Esophagus muscularis mucosa (tissue), 4 donors: ENCODE data around the gene MOCS1. TPM values are rescaled to one million over a fixed set of nuclear protein-coding genes. Genes with fewer than 3 reads are reported as not detected.
A peak's percentile ranks its signal among the peaks of the same experiment; 100 is the strongest.

Source experiments
- DNase-seq: peaks from one replicate; pipeline ENCODE4 v3.0.0-alpha.2; 2017; ENCODE audit errors: extremely low spot score
- H3K27ac ChIP-seq, 4 donors: fragments of 200-600 bp; sonication (generic); replicated peaks in 1 of 4; 1 replicate in 3 of 4; 2 replicates in 1 of 4; pipeline ENCODE4 v1.5.1; 2016 to 2019; ENCODE audit warnings: mild to moderate bottlenecking in 1 of 4
- H3K27me3 ChIP-seq, 4 donors: fragments of 200-600 bp; sonication (generic); one replicate each; pipeline versions ENCODE4 v1.5.1 to v1.6.0; 2016 to 2019
- H3K36me3 ChIP-seq, 4 donors: fragments of 200-600 bp; sonication (generic); one replicate each; pipeline ENCODE4 v1.5.1; 2016 to 2019
- H3K4me1 ChIP-seq, 4 donors: fragments of 200-600 bp; sonication (generic); one replicate each; pipeline ENCODE4 v1.5.1; 2016 to 2019
- H3K4me3 ChIP-seq, 4 donors: fragments of 200-600 bp; sonication (generic); 1 replicate in 2 of 4; 2 replicates in 2 of 4; pipeline ENCODE4 v1.5.1; 2016 to 2019; ENCODE audit warnings: mild to moderate bottlenecking in 4 of 4, moderate library complexity in 1 of 4
- H3K9me3 ChIP-seq, 4 donors: fragments of 200-600 bp; sonication (generic); 1 replicate in 3 of 4; 2 replicates in 1 of 4; pipeline ENCODE4 v1.5.1; 2016 to 2019
- EP300 ChIP-seq: sonication (generic); formaldehyde crosslinking; IDR thresholded peaks from one replicate; pipeline ENCODE4 v1.6.1; 2017; ENCODE audit warnings: antibody characterized with exemption
- POLR2A ChIP-seq: fragments of 450-650 bp; IDR thresholded peaks from one replicate; pipeline ENCODE4 v1.6.1; 2017; ENCODE audit warnings: antibody characterized with exemption, moderate library complexity, mild to moderate bottlenecking, low read depth
- POLR2AphosphoS5 ChIP-seq, 2 donors: sonication (generic); formaldehyde crosslinking; IDR thresholded peaks; one replicate each; pipeline ENCODE4 v1.6.1; 2017; ENCODE audit warnings: antibody characterized with exemption in 2 of 2
- WGBS: methylation state at CpG from one replicate; pipeline ENCODE4 v1.1.5; 2018; 5-methylcytosine and 5-hydroxymethylcytosine counted together
- intact Hi-C: fragments of 100-400 bp; cut with DNase I; formaldehyde crosslinking; loops from one replicate; pipeline ENCODE4 v1.15.1; 2023
- total RNA-seq, 4 donors: library from RNA; depleted of rRNA; stranded (reverse); fragments of >200 nt; gene quantifications; one replicate each; pipeline versions ENCODE4 v1.1.0 to v1.2.1, GENCODE V29; 2016
- TF ChIP-seq, protein P1 (sequence below), 3 experiments: fragments of 200-600 bp in 2 of 3; fragments of 450-650 bp in 1 of 3; sonication (generic) in 2 of 3; IDR thresholded peaks; one replicate each; pipeline ENCODE4 v1.5.1; 2017 to 2019; ENCODE audit warnings: antibody characterized with exemption in 3 of 3, mild to moderate bottlenecking in 2 of 3, moderate library complexity in 1 of 3

The MOCS1 gene
- total RNA-seq, 4 donors from 2014 or later, result 19.1 to 37.3 (median 28.0) TPM

DNA sequence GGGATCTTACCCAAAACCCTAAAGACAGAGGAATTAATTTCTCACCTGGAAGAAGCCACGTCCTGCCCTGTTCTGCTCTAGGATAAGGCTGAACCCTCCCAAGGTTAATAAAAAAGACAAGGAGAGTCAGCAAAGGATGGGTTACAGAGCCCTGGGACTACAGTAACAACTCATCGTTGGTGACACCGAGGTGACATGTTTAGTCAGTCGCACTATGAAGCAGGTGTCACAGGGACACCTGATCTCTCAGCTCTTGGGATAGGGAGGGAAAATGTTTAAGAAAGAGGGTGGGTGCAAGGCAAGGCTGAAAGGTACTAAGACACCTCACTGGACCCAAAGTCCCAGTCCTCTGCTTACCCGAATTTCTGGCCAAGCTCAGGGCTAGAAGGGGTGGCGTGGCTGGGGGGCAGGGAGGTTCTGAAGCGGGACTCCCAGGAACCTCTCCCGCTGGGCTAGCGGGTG, 562 bp downstream of the MOCS1 start:
- Histone ChIP-seq H3K4me1 (peaks cover 40 to 62% (median 55%) of the 10 kb centered on the region in 4 donors), H3K9me3 (no peaks in the 10 kb centered on the region), H3K27me3 (no peaks in the 10 kb centered on the region), H3K36me3 (no peaks in the 10 kb centered on the region), H3K27ac (peak overlapping the region; percentile 81 to 91 (median 88)), H3K4me3 (peak overlapping the region; percentile 71 to 89 (median 82))
- 19% methylated on average over 9 of the region's 9 CpGs for WGBS
- TF ChIP-seq EP300 (no peak), POLR2A (no peak), POLR2AphosphoS5 (IDR thresholded peaks at IDR 0.05) (no peak)
- TF ChIP-seq, protein P1, sequence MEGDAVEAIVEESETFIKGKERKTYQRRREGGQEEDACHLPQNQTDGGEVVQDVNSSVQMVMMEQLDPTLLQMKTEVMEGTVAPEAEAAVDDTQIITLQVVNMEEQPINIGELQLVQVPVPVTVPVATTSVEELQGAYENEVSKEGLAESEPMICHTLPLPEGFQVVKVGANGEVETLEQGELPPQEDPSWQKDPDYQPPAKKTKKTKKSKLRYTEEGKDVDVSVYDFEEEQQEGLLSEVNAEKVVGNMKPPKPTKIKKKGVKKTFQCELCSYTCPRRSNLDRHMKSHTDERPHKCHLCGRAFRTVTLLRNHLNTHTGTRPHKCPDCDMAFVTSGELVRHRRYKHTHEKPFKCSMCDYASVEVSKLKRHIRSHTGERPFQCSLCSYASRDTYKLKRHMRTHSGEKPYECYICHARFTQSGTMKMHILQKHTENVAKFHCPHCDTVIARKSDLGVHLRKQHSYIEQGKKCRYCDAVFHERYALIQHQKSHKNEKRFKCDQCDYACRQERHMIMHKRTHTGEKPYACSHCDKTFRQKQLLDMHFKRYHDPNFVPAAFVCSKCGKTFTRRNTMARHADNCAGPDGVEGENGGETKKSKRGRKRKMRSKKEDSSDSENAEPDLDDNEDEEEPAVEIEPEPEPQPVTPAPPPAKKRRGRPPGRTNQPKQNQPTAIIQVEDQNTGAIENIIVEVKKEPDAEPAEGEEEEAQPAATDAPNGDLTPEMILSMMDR (IDR thresholded peaks at IDR 0.05), result no peak
- no peak for DNase-seq
- intact Hi-C loops, result no loop called here

DNA sequence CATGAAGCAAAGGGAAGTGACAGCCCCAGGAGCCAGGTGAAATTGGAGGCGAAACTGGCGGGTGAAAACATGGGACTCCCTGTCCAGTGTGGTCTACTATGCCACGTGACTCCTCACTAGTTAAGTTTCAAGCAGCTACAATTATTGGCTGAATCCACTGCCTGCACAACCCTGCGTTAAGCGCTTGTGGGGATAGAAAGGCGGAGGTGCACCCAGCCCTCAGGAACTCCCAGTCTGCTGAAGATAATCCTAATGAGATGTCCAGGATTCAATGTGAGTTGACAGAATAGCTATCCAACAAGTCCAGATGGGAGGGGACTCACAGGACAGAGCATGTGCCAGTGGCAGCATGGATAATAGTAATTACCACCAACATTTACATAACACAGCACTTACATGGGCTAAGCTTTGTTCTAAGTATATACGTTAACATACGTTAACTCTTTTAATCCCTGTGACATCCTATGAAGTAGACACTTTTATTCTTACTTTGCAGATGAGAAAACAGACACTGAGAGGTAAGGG, 1.8 kb downstream of the MOCS1 start:
- intact Hi-C loops, result no loop called here
- TF ChIP-seq POLR2A (no peak), POLR2AphosphoS5 (IDR thresholded peaks at IDR 0.05) (no peak), EP300 (no peak)
- TF ChIP-seq, protein P1 (IDR thresholded peaks at IDR 0.05), result no peak
- Histone ChIP-seq H3K27me3 (no peaks in the 10 kb centered on the region), H3K4me3 (peak overlapping the region; percentile 71 to 89 (median 82)), H3K36me3 (peaks cover 0 to under 1% (median 0%) of the 10 kb centered on the region in 4 donors), H3K4me1 (peaks cover 47 to 75% (median 64%) of the 10 kb centered on the region in 4 donors), H3K9me3 (no peaks in the 10 kb centered on the region), H3K27ac (peak overlapping the region; percentile 81 to 91 (median 88))
- WGBS, result 92% methylated on average over 8 of the region's 8 CpGs
- no peak for DNase-seq

DNA sequence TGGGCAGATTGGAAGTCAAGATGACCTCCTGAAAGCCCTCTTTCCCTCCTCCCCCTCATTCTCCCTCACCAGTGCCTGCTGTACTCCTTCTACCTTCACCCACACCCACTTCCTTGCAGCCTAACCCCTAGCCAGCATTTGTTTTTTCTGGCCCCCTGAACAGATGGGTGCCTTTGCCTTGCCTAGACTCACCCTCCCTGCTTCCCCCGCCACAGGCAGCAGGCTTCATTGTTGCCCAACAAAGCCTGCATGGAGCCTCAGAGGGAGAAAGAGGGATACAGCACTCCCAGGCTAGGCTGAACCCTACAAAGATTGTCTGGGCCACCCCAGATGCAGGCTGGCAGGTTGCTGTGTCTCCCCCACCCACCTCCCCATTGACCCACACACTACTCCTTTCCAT, 2.7 kb downstream of the MOCS1 start:
- H3K4me3 ChIP-seq, result peak overlapping the region; percentile 71 to 89 (median 82)
- no peaks in the 10 kb centered on the region for H3K9me3 ChIP-seq
- peak overlapping the region in 3 of 4 donors; percentile 36 to 88 (median 87) for H3K27ac ChIP-seq
- peaks cover 56 to 83% (median 73%) of the 10 kb centered on the region in 4 donors for H3K4me1 ChIP-seq
- peaks cover 0 to 6% (median 0%) of the 10 kb centered on the region in 4 donors for H3K36me3 ChIP-seq
- TF ChIP-seq POLR2AphosphoS5 (IDR thresholded peaks at IDR 0.05), result no peak
- TF ChIP-seq EP300, result no peak
- no peak for TF ChIP-seq POLR2A
- TF ChIP-seq, protein P1 (IDR thresholded peaks at IDR 0.05), result no peak
- WGBS, result 67% methylated on average over 1 of the region's 1 CpG
- H3K27me3 ChIP-seq, result no peaks in the 10 kb centered on the region
- no peak for DNase-seq
- intact Hi-C loops, result no loop called here

DNA sequence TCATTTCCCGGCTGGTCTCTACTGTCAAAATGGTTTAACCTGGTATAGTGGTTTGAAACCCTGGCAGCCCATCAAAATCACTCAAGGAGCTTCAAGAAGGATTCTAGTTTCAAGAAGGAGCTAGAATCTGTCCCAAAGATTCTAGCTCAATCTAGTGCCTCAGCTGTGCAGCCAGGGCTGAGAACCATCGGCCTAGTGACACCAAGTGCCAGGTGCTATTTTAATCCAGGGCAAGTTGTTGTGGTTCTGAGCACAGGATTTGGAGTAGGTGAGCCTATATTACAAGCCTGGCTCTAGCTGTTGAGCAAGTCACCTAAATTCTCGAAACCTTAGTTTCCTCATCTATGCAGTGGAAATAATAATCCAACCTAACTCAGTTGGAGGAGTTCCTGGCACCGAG, 3.7 kb downstream of the MOCS1 start:
- Histone ChIP-seq H3K36me3 (peaks cover 0 to 15% (median 6%) of the 10 kb centered on the region in 4 donors), H3K27ac (peak overlapping the region in 3 of 4 donors; percentile 22 to 88 (median 34)), H3K4me3 (no peak overlapping the region), H3K27me3 (no peaks in the 10 kb centered on the region), H3K4me1 (peaks cover 56 to 84% (median 73%) of the 10 kb centered on the region in 4 donors), H3K9me3 (no peaks in the 10 kb centered on the region)
- WGBS, result 82% methylated on average over 4 of the region's 4 CpGs
- TF ChIP-seq EP300 (no peak), POLR2AphosphoS5 (IDR thresholded peaks at IDR 0.05) (no peak), POLR2A (no peak)
- TF ChIP-seq, protein P1 (IDR thresholded peaks at IDR 0.05), result no peak
- intact Hi-C loops, result no loop called here
- no peak for DNase-seq
